MM.1S (cell line): Measurements from ENCODE around the gene DCDC1.

ENCODE experiments used
- CTCF ChIP-seq: fragments of 300-600 bp; sonication (generic); IDR thresholded peaks from 2 replicates; pipeline ENCODE4 v1.5.1; 2016; ENCODE audit warnings: antibody characterized with exemption, low read length, mixed read lengths
- EZH2phosphoT487 ChIP-seq: fragments of 300-600 bp; sonication (generic); IDR thresholded peaks from 2 replicates; pipeline ENCODE4 v1.6.1; 2018; ENCODE audit warnings: antibody characterized with exemption, low read length

GRCh38 chr11:31102316-31102715 is 267.2 kb downstream of the DCDC1 start:
- no peak for TF ChIP-seq CTCF
- TF ChIP-seq EZH2phosphoT487 = no peak
